Immature natural killer cell (primary cell): ENCODE measurements around the gene LSM14A. TPM values are rescaled to one million over a fixed set of nuclear protein-coding genes. Genes with fewer than 3 reads are reported as not detected.

Experiments
- polyA plus RNA-seq, 3 donors: library from polyadenylated mRNA; unstranded; fragments of 300-500 nt; fragmentation: Illumina TruSeq; gene quantifications; one replicate each; pipeline ENCODE4 v1.2.3, GENCODE V29; 2021

LSM14A gene
- polyA plus RNA-seq, 3 donors from 2014 or later: 120 to 175 (median 157) TPM

Other genes starting within 250 kb of the LSM14A start
- gene GARRE1, start 82.0 kb downstream of the LSM14A start, polyA plus RNA-seq: 1 to 10 TPM in 2 of 3 donors, under 1 TPM in 1; 0.93 to 4.0 (median 2.7) TPM
- gene GPI, start 192.7 kb downstream of the LSM14A start, polyA plus RNA-seq: 100 to 1,000 TPM; 112 to 161 (median 143) TPM
- 10 to 100 TPM in 2 of 3 donors, 1 to 10 TPM in 1; 6.5 to 14.3 (median 11.4) TPM for gene PDCD2L, start 231.9 kb downstream of the LSM14A start, polyA plus RNA-seq